ENCODE results near the gene NHSL1.
A peak's percentile ranks its signal among the peaks of the same experiment; 100 is the strongest.
"Not testable (repeated sequence)": the region's sequence is repeated elsewhere in the genome, so short reads cannot be mapped to it uniquely, and the experiment has no call there.

The NHSL1 gene

GRCh38 chr6:138425256-138425655, 74.0 kb downstream of the NHSL1 start:
- not testable (repeated sequence) for DNase-seq (ENCODE audit: low read depth in 3 of 3)

GRCh38 chr6:138424004-138424904, 75.0 kb downstream of the NHSL1 start:
- no peak for DNase-seq (ENCODE audit: low read depth in 3 of 3)

GRCh38 chr6:138422861-138423260, 76.4 kb downstream of the NHSL1 start:
- no peak for DNase-seq (ENCODE audit: low read depth in 3 of 3)

- DNase-seq (ENCODE audit: low read depth in 3 of 3) = no peak
Observed at GRCh38 chr6:138421608-138422007, 77.7 kb downstream of the NHSL1 start.

- no peak for DNase-seq (ENCODE audit: low read depth in 3 of 3)
Observed at GRCh38 chr6:138421089-138421488, 78.2 kb downstream of the NHSL1 start.

- no peak for DNase-seq (ENCODE audit: low read depth in 3 of 3)
Observed at GRCh38 chr6:138420356-138420755, 78.9 kb downstream of the NHSL1 start.

- no peak for DNase-seq (ENCODE audit: low read depth in 3 of 3)
Observed at GRCh38 chr6:138419766-138420165, 79.5 kb downstream of the NHSL1 start.

GRCh38 chr6:138418118-138418742, 81.1 kb downstream of the NHSL1 start:
- no peak for DNase-seq (ENCODE audit: low read depth in 3 of 3)

GRCh38 chr6:138417493-138418117, 81.7 kb downstream of the NHSL1 start:
- no peak for DNase-seq (ENCODE audit: low read depth in 3 of 3)

GRCh38 chr6:138416206-138416605, 83.1 kb downstream of the NHSL1 start:
- no peak for DNase-seq (ENCODE audit: low read depth in 3 of 3)

- DNase-seq (ENCODE audit: low read depth in 3 of 3) = no peak
Observed at GRCh38 chr6:138415125-138415524, 84.2 kb downstream of the NHSL1 start.

- DNase-seq (ENCODE audit: low read depth in 3 of 3) = no peak
Observed at GRCh38 chr6:138410972-138411880, 88.1 kb downstream of the NHSL1 start.

GRCh38 chr6:138410048-138410735, 89.1 kb downstream of the NHSL1 start:
- DNase-seq (ENCODE audit: low read depth in 3 of 3) = no peak

- DNase-seq (ENCODE audit: low read depth in 3 of 3) = no peak
Observed at GRCh38 chr6:138406443-138406842, 92.9 kb downstream of the NHSL1 start.

GRCh38 chr6:138405816-138406413, 93.4 kb downstream of the NHSL1 start:
- DNase-seq (ENCODE audit: low read depth in 3 of 3) = no peak

GRCh38 chr6:138404666-138405337, 94.5 kb downstream of the NHSL1 start:
- DNase-seq (ENCODE audit: low read depth in 3 of 3) = peak in 1 of 3 experiments; percentile 19

- peak; percentile 88 to 90 (median 89) for DNase-seq (ENCODE audit: low read depth in 3 of 3)
Observed at GRCh38 chr6:138403801-138404665, 95.3 kb downstream of the NHSL1 start, which contains the start of gene HEBP2. TSS of gene HEBP2 (plus strand) at chr6:138404223. CDS start at chr6:138404496, 273 bp downstream.

GRCh38 chr6:138403324-138403800, 95.9 kb downstream of the NHSL1 start:
- DNase-seq (ENCODE audit: low read depth in 3 of 3) = peak in 2 of 3 experiments; percentile 7 to 10

- DNase-seq (ENCODE audit: low read depth in 3 of 3) = no peak
Observed at GRCh38 chr6:138402838-138403187, 96.5 kb downstream of the NHSL1 start.
